T47D (cell line): ENCODE data around the gene HELT.
A peak's percentile ranks its signal among the peaks of the same experiment; 100 is the strongest.
"Not testable (repeated sequence)": the region's sequence is repeated elsewhere in the genome, so short reads cannot be mapped to it uniquely, and the experiment has no call there.

Source experiments
- DNase-seq, 2 experiments: peaks; one replicate each; pipeline versions ENCODE4 v3.0.0 to v3.0.0-alpha.2; 2011 to 2012; ENCODE audit warnings: low read depth in 1 of 2, low spot score in 1 of 2
- JUND ChIP-seq: IDR thresholded peaks from 2 replicates; pipeline ENCODE4 v1.6.1; 2012; ENCODE audit warnings: low read depth
- in situ Hi-C: cut with HindIII; loops from 2 replicates; pipeline ENCODE4 v1.10.0; 2016; ENCODE audit warnings: low sequenced_read_pairs, low pct_unique_long_range_greater_than_20kb

The HELT gene

GRCh38 chr4:185017964-185018772 is at the start of gene HELT:
HELT (plus strand) TSS chr4:185018490; CDS start chr4:185018929, 439 bp downstream.
- peak in 1 of 2 experiments; percentile 28 for DNase-seq
- TF ChIP-seq JUND: no peak
- in situ Hi-C loops: no loop called here

- DNase-seq: peak; percentile 21 to 81
Observed at GRCh38 chr4:184968784-184969201, 49.5 kb upstream of the HELT start.

GRCh38 chr4:184969610-184970009 is 48.7 kb upstream of the HELT start:
- in situ Hi-C loops: no loop called here
- DNase-seq: no peak
- no peak for TF ChIP-seq JUND

More at GRCh38 chr4:184968784-184969201, 49.5 kb upstream of the HELT start:
- TF ChIP-seq JUND: no peak
- in situ Hi-C loops: no loop called here

- in situ Hi-C loops: no loop called here
- DNase-seq: no peak
- TF ChIP-seq JUND: no peak
Observed at GRCh38 chr4:184972991-184973390, 45.3 kb upstream of the HELT start.

- in situ Hi-C loops: not testable (repeated sequence)
Observed at GRCh38 chr4:184976348-184976747, 41.9 kb upstream of the HELT start.

GRCh38 chr4:184977747-184978146 is 40.5 kb upstream of the HELT start:
- no peak for DNase-seq
- TF ChIP-seq JUND: no peak
- in situ Hi-C loops: no loop called here

More at GRCh38 chr4:184976348-184976747, 41.9 kb upstream of the HELT start:
- DNase-seq: not testable (repeated sequence)

- DNase-seq: no peak
- no peak for TF ChIP-seq JUND
- in situ Hi-C loops: no loop called here
Observed at GRCh38 chr4:184978211-184978610, 40.1 kb upstream of the HELT start.

- in situ Hi-C loops: no loop called here
- TF ChIP-seq JUND: no peak
- no peak for DNase-seq
Observed at GRCh38 chr4:184979461-184980124, 38.7 kb upstream of the HELT start.

- in situ Hi-C loops: no loop called here
- no peak for DNase-seq
- no peak for TF ChIP-seq JUND
Observed at GRCh38 chr4:184980261-184980660, 38.0 kb upstream of the HELT start.

GRCh38 chr4:184983672-184984356 is 34.5 kb upstream of the HELT start:
- in situ Hi-C loops: no loop called here
- no peak for TF ChIP-seq JUND
- peak; percentile 45 to 82 for DNase-seq

GRCh38 chr4:184987493-184988031 is 30.7 kb upstream of the HELT start:
- in situ Hi-C loops: no loop called here
- no peak for DNase-seq

GRCh38 chr4:184988611-184989010 is 29.7 kb upstream of the HELT start:
- in situ Hi-C loops: no loop called here
- no peak for TF ChIP-seq JUND
- peak in 1 of 2 experiments; percentile 16 for DNase-seq

More at GRCh38 chr4:184987493-184988031, 30.7 kb upstream of the HELT start:
- TF ChIP-seq JUND: no peak

- in situ Hi-C loops, DNase-seq: not testable (repeated sequence)
Observed at GRCh38 chr4:184989283-184989682, 29.0 kb upstream of the HELT start.

- DNase-seq, in situ Hi-C loops: not testable (repeated sequence)
Observed at GRCh38 chr4:184990131-184990530, 28.2 kb upstream of the HELT start.
